OCI-LY7 (cell line): ENCODE measurements around the gene LIN7A. TPM values are rescaled to one million over a fixed set of nuclear protein-coding genes. Genes with fewer than 3 reads are reported as not detected.
A peak's percentile ranks its signal among the peaks of the same experiment; 100 is the strongest.

Experiments used
- BruUV-seq: library from RNA; stranded (reverse); fragments of 400-500 nt; replicated peaks from 2 replicates; lab custom pipeline; 2021; lab: Mats Ljungman, UMichigan
- CTCF ChIA-PET: fragments of 300-600 bp; sonication (Branson Sonifier 250); formaldehyde crosslinking; loops from one replicate; lab custom pipeline; 2022; ENCODE audit warnings: antibody characterized with exemption; ENCODE audit not compliant: unreplicated experiment; lab: Charles Lee
- POLR2A ChIA-PET: fragments of 300-600 bp; sonication (Branson Sonifier 250); formaldehyde crosslinking; loops from one replicate; lab custom pipeline; 2022; ENCODE audit warnings: antibody characterized with exemption; lab: Charles Lee
- DNase-seq: peaks from one replicate; pipeline ENCODE4 v3.0.0-alpha.2; 2015; ENCODE audit warnings: low spot score
- H2AFZ ChIP-seq: fragments of 200-600 bp; sonication (generic), shearing (Covaris generic); 2 replicates; pipeline ENCODE4 v1.6.1; 2014; ENCODE audit warnings: mild to moderate bottlenecking, antibody characterized with exemption, low read length, moderate library complexity
- H3K27ac ChIP-seq: fragments of 200-600 bp; sonication (generic); 2 replicates; pipeline ENCODE4 v1.5.1; 2014; ENCODE audit warnings: mixed run types, low read depth, mild to moderate bottlenecking, moderate library complexity, low read length, inconsistent platforms; ENCODE audit not compliant: poor library complexity, severe bottlenecking
- H3K36me3 ChIP-seq: fragments of 200-600 bp; sonication (generic); 2 replicates; pipeline ENCODE4 v1.6.1; 2014; ENCODE audit warnings: mild to moderate bottlenecking, antibody characterized with exemption, low read length, moderate library complexity, mixed read lengths; ENCODE audit not compliant: insufficient read depth
- H3K4me1 ChIP-seq: fragments of 200-600 bp; sonication (generic); 2 replicates; pipeline ENCODE4 v1.5.1; 2014; ENCODE audit warnings: mild to moderate bottlenecking, low read length; ENCODE audit not compliant: insufficient read depth, poor library complexity, severe bottlenecking
- H3K4me2 ChIP-seq: fragments of 200-600 bp; sonication (generic); 2 replicates; pipeline ENCODE4 v1.6.1; 2014; ENCODE audit warnings: mild to moderate bottlenecking, low read length
- H3K4me3 ChIP-seq: fragments of 200-600 bp; sonication (generic); 2 replicates; pipeline ENCODE4 v1.5.1; 2014; ENCODE audit warnings: mild to moderate bottlenecking, low read depth, low read length; ENCODE audit not compliant: poor library complexity, severe bottlenecking
- H3K79me2 ChIP-seq: fragments of 200-600 bp; sonication (generic); 2 replicates; pipeline ENCODE4 v1.6.1; 2016; ENCODE audit warnings: low read depth, mild to moderate bottlenecking, low read length, moderate library complexity, mixed read lengths; ENCODE audit not compliant: insufficient read depth
- H3K9me2 ChIP-seq: fragments of 200-600 bp; sonication (generic); 2 replicates; pipeline ENCODE4 v1.6.1; 2016; ENCODE audit warnings: mild to moderate bottlenecking, low read length, mixed read lengths; ENCODE audit not compliant: insufficient read depth
- H3K9me3 ChIP-seq: fragments of 200-600 bp; sonication (generic); 2 replicates; pipeline ENCODE4 v1.6.1; 2014; ENCODE audit warnings: mild to moderate bottlenecking, mixed run types, low read length, mixed read lengths
- H4K20me1 ChIP-seq: fragments of 200-600 bp; sonication (generic); 2 replicates; pipeline ENCODE4 v1.6.1; 2014; ENCODE audit warnings: mild to moderate bottlenecking, antibody characterized with exemption, low read length, moderate library complexity, mixed read lengths; ENCODE audit not compliant: insufficient read depth
- EZH2phosphoT487 ChIP-seq: fragments of 200-600 bp; sonication (generic); IDR thresholded peaks from 2 replicates; pipeline ENCODE4 v1.6.1; 2018; ENCODE audit warnings: low read depth, borderline replicate concordance, mild to moderate bottlenecking, mixed run types, antibody characterized with exemption, low read length, moderate library complexity, mixed read lengths
- intact Hi-C: fragments of 100-400 bp; cut with micrococcal nuclease; formaldehyde crosslinking; loops from one replicate; pipeline ENCODE4 v1.10.0; 2022; ENCODE audit not compliant: unreplicated experiment
- total RNA-seq, 2 experiments: library from RNA; depleted of rRNA in 1 of 2; stranded (reverse); fragments of >200 nt in 1 of 2; shearing (Covaris generic) in 1 of 2; gene quantifications; 2 replicates each; pipeline ENCODE4 v1.2.3, GENCODE V29; 2014 to 2022
- TF ChIP-seq, protein P1 (sequence below): fragments of 200-600 bp; sonication (generic); conservative IDR thresholded peaks from 2 replicates; pipeline ENCODE4 v1.5.1; 2014; ENCODE audit warnings: mild to moderate bottlenecking, antibody characterized with exemption, low read length, moderate library complexity, mixed read lengths

The LIN7A gene
- total RNA-seq, 2 experiments from 2014 or later = 0.61 TPM; not detected in 1

DNA sequence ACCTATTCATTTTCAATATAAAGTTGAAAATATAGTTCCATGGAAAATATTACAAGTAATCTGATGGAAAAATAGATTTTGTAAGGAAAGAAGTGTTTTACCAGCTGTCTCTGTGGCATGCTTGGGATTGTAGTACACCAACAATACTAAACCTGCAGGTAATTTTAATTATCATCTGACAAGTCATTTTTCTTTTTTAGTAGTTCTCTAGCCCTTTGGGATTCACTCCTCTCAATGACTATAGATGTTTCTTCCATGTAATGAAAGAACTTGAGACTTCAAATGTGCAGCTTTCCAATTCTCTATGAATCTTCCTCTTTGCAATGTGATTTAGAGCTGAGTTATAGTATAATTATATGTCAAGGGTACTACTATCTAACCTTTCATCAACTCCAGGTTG is 14.7 kb upstream of the LIN7A start:
- TF ChIP-seq EZH2phosphoT487 = no peak
- TF ChIP-seq, protein P1, sequence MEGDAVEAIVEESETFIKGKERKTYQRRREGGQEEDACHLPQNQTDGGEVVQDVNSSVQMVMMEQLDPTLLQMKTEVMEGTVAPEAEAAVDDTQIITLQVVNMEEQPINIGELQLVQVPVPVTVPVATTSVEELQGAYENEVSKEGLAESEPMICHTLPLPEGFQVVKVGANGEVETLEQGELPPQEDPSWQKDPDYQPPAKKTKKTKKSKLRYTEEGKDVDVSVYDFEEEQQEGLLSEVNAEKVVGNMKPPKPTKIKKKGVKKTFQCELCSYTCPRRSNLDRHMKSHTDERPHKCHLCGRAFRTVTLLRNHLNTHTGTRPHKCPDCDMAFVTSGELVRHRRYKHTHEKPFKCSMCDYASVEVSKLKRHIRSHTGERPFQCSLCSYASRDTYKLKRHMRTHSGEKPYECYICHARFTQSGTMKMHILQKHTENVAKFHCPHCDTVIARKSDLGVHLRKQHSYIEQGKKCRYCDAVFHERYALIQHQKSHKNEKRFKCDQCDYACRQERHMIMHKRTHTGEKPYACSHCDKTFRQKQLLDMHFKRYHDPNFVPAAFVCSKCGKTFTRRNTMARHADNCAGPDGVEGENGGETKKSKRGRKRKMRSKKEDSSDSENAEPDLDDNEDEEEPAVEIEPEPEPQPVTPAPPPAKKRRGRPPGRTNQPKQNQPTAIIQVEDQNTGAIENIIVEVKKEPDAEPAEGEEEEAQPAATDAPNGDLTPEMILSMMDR = no peak
- no TSS peak for BruUV-seq
- CTCF ChIA-PET = no interaction called here
- Histone ChIP-seq H2AFZ (no peak overlapping the region), H3K9me2 (no peaks in the 10 kb centered on the region), H3K36me3 (no peaks in the 10 kb centered on the region), H3K4me1 (no peaks in the 10 kb centered on the region), H4K20me1 (no peaks in the 10 kb centered on the region), H3K9me3 (no peaks in the 10 kb centered on the region), H3K79me2 (no peaks in the 10 kb centered on the region), H3K27ac (no peak overlapping the region), H3K4me2 (no peak overlapping the region), H3K4me3 (no peak overlapping the region)
- intact Hi-C loops = no loop called here
- POLR2A ChIA-PET = interaction anchor here (0.5 kb wide), 1 partner anchor 10 kb away, joined by 4 read pairs; no protein-coding TSS in a partner anchor
- no peak for DNase-seq

DNA sequence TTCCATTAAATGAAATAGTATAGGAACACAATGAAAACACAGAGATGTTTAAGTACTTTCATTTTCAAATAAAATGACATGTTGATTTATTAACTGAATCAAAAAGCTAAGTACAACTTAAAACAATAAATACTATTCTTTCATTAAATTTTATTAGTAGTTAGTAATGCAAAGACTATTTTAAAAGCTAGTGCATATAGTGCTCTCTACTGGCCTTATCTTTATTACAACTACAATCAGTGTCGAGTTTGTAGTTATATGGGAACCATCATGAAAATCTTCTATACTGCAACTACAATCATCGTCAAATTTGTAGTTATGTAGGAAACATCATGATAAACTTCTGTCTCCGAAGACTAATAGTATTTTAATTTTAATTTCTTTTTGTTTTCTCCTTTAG is 8.9 kb upstream of the LIN7A start:
- ChIA-PET CTCF (no interaction called here), POLR2A (interaction anchor here (1.2 kb wide), 1 partner anchor 23 kb away, joined by 7 read pairs; no protein-coding TSS in a partner anchor)
- Histone ChIP-seq H3K9me3 (no peaks in the 10 kb centered on the region), H2AFZ (no peak overlapping the region), H4K20me1 (no peaks in the 10 kb centered on the region), H3K4me1 (no peaks in the 10 kb centered on the region), H3K36me3 (no peaks in the 10 kb centered on the region), H3K27ac (no peak overlapping the region), H3K9me2 (no peaks in the 10 kb centered on the region), H3K4me3 (no peak overlapping the region), H3K79me2 (no peaks in the 10 kb centered on the region), H3K4me2 (no peak overlapping the region)
- DNase-seq = no peak
- TF ChIP-seq, protein P1 = peak; percentile 62
- no peak for TF ChIP-seq EZH2phosphoT487
- intact Hi-C loops = no loop called here
- no TSS peak for BruUV-seq

DNA sequence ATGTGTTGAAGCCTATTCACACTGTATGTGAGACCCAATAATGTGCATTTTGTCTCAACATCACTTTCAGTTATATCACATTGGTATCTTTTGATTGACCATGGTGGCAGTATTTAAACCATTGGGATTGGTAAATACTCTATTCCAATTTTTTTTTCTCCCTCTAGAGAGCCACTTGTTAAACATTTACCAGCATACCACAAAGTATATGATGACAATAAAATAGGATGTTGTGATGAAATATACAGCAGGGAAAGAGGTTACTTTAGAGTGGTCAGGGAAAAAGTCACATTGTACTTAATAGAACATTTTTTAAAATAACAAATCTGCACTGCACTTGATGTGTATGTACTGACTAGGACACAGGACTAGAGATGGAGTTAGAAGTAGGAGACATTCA is 5.6 kb upstream of the LIN7A start:
- H3K9me2 ChIP-seq = no peaks in the 10 kb centered on the region
- no peak overlapping the region for H3K4me2 ChIP-seq
- DNase-seq = no peak
- no peak overlapping the region for H3K27ac ChIP-seq
- TF ChIP-seq, protein P1 = no peak
- TF ChIP-seq EZH2phosphoT487 = no peak
- ChIA-PET CTCF (no interaction called here), POLR2A (interaction anchor here (0.7 kb wide), 1 partner anchor 390 kb away, joined by 7 read pairs; no protein-coding TSS in a partner anchor)
- no peaks in the 10 kb centered on the region for H3K4me1 ChIP-seq
- no peak overlapping the region for H2AFZ ChIP-seq
- no peak overlapping the region for H3K4me3 ChIP-seq
- no TSS peak for BruUV-seq
- no peaks in the 10 kb centered on the region for H3K9me3 ChIP-seq
- no peaks in the 10 kb centered on the region for H3K79me2 ChIP-seq
- intact Hi-C loops = no loop called here
- H3K36me3 ChIP-seq = no peaks in the 10 kb centered on the region
- H4K20me1 ChIP-seq = no peaks in the 10 kb centered on the region
